ENCODE data around the gene RTN4RL2. TPM values are rescaled to one million over a fixed set of nuclear protein-coding genes. Genes with fewer than 3 reads are reported as not detected.

Gene RTN4RL2
- polyA plus RNA-seq, 3 donors, result 0.40 to 0.53 (median 0.44) TPM

GRCh38 chr11:57483562-57483918 lies 23.2 kb downstream of the RTN4RL2 start:
- H3K27me3 Mint-ChIP-seq (ENCODE audit: low read depth in 3 of 3), result peaks cover 12 to 27% (median 15%) of the 10 kb centered on the region in 3 donors
- Histone ChIP-seq H3K79me2 (ENCODE audit: insufficient read depth, low read length) (no peaks in the 10 kb centered on the region), H2AFZ (ENCODE audit: insufficient read depth, low read depth, low read length, poor library complexity, severe bottlenecking) (no peak overlapping the region), H4K20me1 (ENCODE audit: insufficient read depth, low read length) (no peaks in the 10 kb centered on the region), H3K4me3 (replicated peaks in 1 of 3; ENCODE audit: low read depth in 2 of 3, low read length in 3 of 3) (peak overlapping the region in 1 of 3 experiments; percentile 72), H3K36me3 (replicated peaks in 1 of 2; ENCODE audit: control insufficient read depth in 1 of 2, insufficient read depth in 2 of 2, low read length in 2 of 2) (peaks cover 3 to 13% of the 10 kb centered on the region in 2 donors), H3K27me3 (ENCODE audit: control insufficient read depth in 2 of 2, insufficient read depth in 2 of 2, low read length in 2 of 2) (peaks cover 7 to 14% of the 10 kb centered on the region in 2 donors), H3K9me3 (replicated peaks in 1 of 2; ENCODE audit: control insufficient read depth in 1 of 2, insufficient read depth in 1 of 2, low read length in 2 of 2) (no peaks in the 10 kb centered on the region), H3K9ac (ENCODE audit: insufficient read depth, low read length, poor library complexity, severe bottlenecking) (no peak overlapping the region), H3K4me2 (replicated peaks; ENCODE audit: extremely low read depth, low read length, poor library complexity, severe bottlenecking) (peak overlapping the region; percentile 86), H3K4me1 (ENCODE audit: control insufficient read depth in 1 of 2, insufficient read depth in 2 of 2, low read length in 2 of 2) (peaks cover 47 to 49% of the 10 kb centered on the region in 2 donors), H3K27ac (ENCODE audit: low read depth in 1 of 2, low read length in 2 of 2) (no peak overlapping the region)
- H3K9me3 Mint-ChIP-seq, result peaks cover 0 to 7% (median 2%) of the 10 kb centered on the region in 7 donors
- no peak for DNase-seq
- peaks cover 49% of the 10 kb centered on the region for H3K4me1 Mint-ChIP-seq
- no peak for TF ChIP-seq CTCF (IDR thresholded peaks at IDR 0.05)
- WGBS (ENCODE audit: insufficient coverage), result 89% methylated on average over 1 of the region's 3 CpGs
- peak overlapping the region; percentile 41 to 80 for H3K4me3 Mint-ChIP-seq
- peak overlapping the region in 2 of 7 donors; percentile 33 to 41 for H3K27ac Mint-ChIP-seq
- intact Hi-C loops (cut with micrococcal nuclease), result loop anchor here (5.0 kb wide), 1 partner anchor 136 kb away; no protein-coding TSS in a partner anchor
- peaks cover 8 to 16% of the 10 kb centered on the region in 2 donors for H3K36me3 Mint-ChIP-seq

GRCh38 chr11:57484141-57484710 lies 23.9 kb downstream of the RTN4RL2 start:
- Mint-ChIP-seq H3K4me1 (peaks cover 49% of the 10 kb centered on the region), H3K4me3 (peak overlapping the region; percentile 34 to 42), H3K36me3 (peaks cover 14 to 23% of the 10 kb centered on the region in 2 donors), H3K9me3 (peaks cover 0 to 7% (median 2%) of the 10 kb centered on the region in 7 donors), H3K27ac (peak overlapping the region; percentile 46 to 88 (median 75)), H3K27me3 (ENCODE audit: low read depth in 3 of 3) (peaks cover 12 to 27% (median 15%) of the 10 kb centered on the region in 3 donors)
- Histone ChIP-seq H3K27ac (ENCODE audit: low read depth in 1 of 2, low read length in 2 of 2) (peak overlapping the region in 1 of 2 donors; percentile 1), H3K36me3 (replicated peaks in 1 of 2; ENCODE audit: control insufficient read depth in 1 of 2, insufficient read depth in 2 of 2, low read length in 2 of 2) (peaks cover 3 to 20% of the 10 kb centered on the region in 2 donors), H3K4me1 (ENCODE audit: control insufficient read depth in 1 of 2, insufficient read depth in 2 of 2, low read length in 2 of 2) (peaks cover 47 to 49% of the 10 kb centered on the region in 2 donors), H3K9ac (ENCODE audit: insufficient read depth, low read length, poor library complexity, severe bottlenecking) (no peak overlapping the region), H2AFZ (ENCODE audit: insufficient read depth, low read depth, low read length, poor library complexity, severe bottlenecking) (no peak overlapping the region), H3K79me2 (ENCODE audit: insufficient read depth, low read length) (no peaks in the 10 kb centered on the region), H3K4me2 (replicated peaks; ENCODE audit: extremely low read depth, low read length, poor library complexity, severe bottlenecking) (peak overlapping the region; percentile 41), H3K27me3 (ENCODE audit: control insufficient read depth in 2 of 2, insufficient read depth in 2 of 2, low read length in 2 of 2) (peaks cover 7 to 14% of the 10 kb centered on the region in 2 donors), H3K9me3 (replicated peaks in 1 of 2; ENCODE audit: control insufficient read depth in 1 of 2, insufficient read depth in 1 of 2, low read length in 2 of 2) (no peaks in the 10 kb centered on the region), H3K4me3 (replicated peaks in 1 of 3; ENCODE audit: low read depth in 2 of 3, low read length in 3 of 3) (peak overlapping the region in 1 of 3 experiments; percentile 13), H4K20me1 (ENCODE audit: insufficient read depth, low read length) (no peaks in the 10 kb centered on the region)
- 0% methylated on average over 2 of the region's 7 CpGs for WGBS (ENCODE audit: insufficient coverage)
- no peak for TF ChIP-seq CTCF (IDR thresholded peaks at IDR 0.05)
- DNase-seq, result peak; percentile 51 to 70 (median 70)
- intact Hi-C loops (cut with micrococcal nuclease), result loop anchor here (5.0 kb wide), 1 partner anchor 137 kb away; no protein-coding TSS in a partner anchor

Data from CD14-positive monocyte (primary cell).